Pulmonary artery endothelial cell (primary cell): ENCODE data around the gene SUSD3. TPM values are rescaled to one million over a fixed set of nuclear protein-coding genes. Genes with fewer than 3 reads are reported as not detected.
"Not testable (repeated sequence)": the region's sequence is repeated elsewhere in the genome, so short reads cannot be mapped to it uniquely, and the experiment has no call there.

ENCODE experiments used
- DNase-seq: peaks from one replicate; pipeline ENCODE4 v3.0.0-alpha.2; 2011; ENCODE audit warnings: low read depth, low spot score
- total RNA-seq: library from RNA; depleted of rRNA; stranded (reverse); fragments of >200 nt; gene quantifications from 2 replicates; pipeline ENCODE4 v1.2.3, GENCODE V29; 2014

SUSD3 gene
- total RNA-seq, 1 donor from 2014 or later = 0.13 TPM

- no peak for DNase-seq
Observed at GRCh38 chr9:93092251-93092991, 33.9 kb downstream of the SUSD3 start.

DNA sequence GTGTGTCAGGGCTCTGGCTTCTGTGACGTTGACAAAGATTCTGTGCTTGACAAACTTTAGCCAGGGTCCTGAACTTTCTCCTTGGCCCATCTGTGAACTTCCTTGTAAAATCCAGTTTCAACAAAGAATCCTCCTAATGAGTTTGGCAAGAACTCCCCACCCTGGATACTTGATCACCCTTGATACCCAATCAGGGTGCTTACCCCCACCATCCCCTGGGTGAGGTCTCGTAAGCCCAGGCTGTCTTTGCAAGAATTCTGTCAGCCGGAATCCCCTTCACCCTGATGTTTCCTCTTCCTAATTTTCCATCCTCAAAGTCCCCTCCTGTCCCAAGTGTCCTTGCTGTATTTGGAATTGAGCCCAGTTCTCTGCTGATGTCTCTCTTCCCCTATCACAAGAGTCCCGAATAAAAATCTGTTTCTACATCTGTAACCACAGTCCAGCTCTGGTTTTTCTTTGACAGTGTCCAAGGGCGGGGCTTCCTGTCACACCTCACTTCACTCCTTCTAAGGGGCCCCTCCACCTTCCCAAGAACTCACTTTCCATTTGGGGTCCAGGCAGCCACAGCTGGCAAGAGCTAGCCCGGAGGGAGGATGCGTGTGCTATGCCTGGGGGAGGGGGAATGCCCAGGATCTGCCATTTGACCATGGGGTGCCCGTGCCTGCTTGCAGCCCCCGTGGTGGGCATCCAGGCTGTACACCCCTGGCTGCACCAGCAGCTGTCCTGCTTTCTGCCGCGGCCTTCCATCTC, 34.8 kb downstream of the SUSD3 start:
- DNase-seq = no peak

DNA sequence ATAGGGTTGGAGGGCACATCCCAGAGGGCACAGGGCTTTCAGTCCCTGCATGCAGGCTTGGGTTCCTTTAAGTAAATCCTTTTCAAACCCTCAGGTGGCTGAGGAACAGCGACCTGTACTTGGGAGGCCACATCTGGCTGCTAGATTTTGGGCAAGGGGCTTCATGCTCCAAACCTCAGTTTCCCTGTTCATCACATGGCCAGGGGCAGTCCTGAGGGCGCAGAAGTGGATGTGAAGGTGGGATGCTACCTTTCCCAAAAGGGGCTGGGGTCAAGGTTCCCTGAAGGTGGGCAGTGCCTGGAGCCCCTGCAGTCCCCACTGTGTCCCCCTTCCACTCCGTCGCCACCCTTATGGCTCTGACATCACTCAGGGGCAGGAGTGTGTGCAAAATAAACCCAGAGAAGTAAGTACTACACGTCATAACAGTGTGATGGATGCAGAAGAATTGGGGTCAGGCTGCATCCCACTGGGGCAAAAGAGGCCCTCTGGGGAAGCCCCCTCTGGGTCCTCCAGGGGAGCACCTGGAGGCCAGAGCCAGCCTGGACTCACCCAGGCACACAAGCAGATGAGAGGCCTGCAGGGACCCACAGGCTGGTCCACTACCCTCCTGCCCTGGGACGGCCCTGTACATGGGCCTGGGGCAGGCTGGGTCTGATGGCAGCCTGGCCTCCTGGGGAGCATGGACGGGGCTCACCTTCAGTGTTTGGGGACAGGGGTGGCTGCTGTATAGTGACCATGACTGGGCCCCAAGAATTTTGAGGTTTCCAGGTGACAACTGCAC, 35.6 kb downstream of the SUSD3 start:
- no peak for DNase-seq

DNA sequence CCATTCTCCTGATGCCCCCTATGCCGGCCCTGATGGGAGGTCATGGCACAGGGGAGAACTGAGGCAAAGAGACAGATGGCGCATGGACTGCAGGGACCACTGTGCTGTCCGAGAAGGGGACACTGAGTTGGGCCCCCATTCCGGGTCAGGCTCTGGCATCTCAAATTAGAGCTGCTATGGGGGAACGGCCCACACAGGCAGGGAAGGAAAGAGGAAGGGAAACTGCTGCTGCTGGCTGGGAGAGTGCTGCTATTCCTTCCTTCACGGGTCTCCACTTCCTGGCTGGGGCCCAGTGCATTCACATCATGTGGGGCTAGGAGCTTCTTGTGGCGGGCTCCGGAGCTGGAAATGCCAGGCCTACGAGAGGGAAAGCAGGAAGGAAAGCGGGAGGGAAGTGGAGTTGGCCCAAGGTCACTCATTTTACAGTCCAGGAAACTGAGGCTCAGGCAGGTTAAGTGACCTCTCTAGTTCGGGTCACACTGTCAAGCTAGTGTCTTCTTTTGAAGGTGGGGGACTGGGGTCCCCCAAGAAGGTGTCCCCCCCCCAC, 36.2 kb downstream of the SUSD3 start:
- DNase-seq = no peak

GRCh38 chr9:93095205-93096130, 37.0 kb downstream of the SUSD3 start:
- DNase-seq = peak; percentile 91

DNA sequence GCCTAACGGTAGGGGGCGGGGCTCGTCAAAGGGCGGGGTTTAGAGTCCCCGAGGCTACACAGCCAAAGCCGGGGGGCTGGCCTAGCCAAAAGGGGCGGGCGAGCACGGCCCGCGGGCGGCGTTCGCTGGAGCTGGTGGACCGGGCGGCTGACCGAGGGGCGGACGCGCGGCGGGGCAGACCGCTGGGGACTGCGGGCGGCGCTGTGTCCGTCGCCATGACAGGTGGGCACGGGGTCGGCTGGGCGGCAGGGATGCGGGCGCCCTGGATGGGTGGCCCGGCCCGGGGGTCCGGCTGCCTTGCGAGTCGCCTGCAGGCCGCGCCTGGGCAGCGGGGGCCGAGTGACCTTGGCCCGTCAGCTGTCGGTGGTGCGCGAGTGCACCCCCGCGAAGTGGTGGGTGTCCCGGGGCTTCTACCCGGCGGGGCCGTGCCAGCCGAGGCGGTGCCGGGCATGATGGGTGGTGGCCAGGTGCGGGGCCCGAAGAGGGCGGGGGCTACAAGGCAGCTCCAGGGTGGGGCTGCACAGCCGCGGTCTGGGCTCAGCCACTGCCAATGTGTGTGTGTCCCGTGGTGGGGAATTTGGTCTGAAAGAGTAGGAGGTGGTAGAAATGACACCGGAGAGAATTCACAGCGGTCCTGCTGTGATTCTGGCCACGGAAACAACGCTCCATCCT, 37.8 kb downstream of the SUSD3 start, which contains the start of gene CARD19:
CARD19 (plus strand) TSS at position 87 of the 672 bp plus-strand sequence; CDS start at position 216, 129 bp downstream.
- DNase-seq = no peak

GRCh38 chr9:93096811-93097382, 38.4 kb downstream of the SUSD3 start:
- no peak for DNase-seq

DNA sequence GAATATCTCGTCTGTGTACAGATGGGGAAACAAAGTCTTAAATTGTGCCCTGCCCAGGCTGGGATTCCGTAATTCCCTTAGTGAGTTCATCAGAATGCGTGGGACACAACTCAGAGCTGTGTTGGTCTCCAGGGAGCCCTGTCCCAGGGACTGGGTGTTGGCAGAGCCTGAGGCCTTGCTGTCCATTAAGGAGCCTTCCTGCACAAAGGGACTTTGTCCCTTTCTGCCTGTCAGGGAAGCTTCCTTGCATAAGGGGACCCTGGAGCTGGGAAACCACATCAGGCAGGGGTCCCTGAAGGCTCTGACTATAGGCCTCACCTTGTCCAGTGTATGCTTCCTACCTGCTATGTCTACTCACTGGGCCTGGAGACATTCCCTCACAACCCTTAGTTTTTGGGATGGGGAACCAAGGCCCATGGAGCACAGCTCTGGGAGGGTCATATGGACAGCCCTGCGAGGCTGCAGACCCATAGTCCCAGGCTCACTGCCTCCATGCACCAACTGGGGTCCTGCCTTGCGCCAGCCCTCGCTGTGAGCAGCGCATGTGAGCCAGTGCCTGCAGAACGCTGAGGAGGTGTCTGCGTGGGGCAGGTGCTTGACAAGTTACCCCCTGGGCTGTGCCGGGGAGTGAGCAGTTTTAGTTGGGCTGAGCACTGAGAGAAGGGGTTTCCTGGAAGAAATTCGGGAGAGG, 39.2 kb downstream of the SUSD3 start:
- no peak for DNase-seq

DNA sequence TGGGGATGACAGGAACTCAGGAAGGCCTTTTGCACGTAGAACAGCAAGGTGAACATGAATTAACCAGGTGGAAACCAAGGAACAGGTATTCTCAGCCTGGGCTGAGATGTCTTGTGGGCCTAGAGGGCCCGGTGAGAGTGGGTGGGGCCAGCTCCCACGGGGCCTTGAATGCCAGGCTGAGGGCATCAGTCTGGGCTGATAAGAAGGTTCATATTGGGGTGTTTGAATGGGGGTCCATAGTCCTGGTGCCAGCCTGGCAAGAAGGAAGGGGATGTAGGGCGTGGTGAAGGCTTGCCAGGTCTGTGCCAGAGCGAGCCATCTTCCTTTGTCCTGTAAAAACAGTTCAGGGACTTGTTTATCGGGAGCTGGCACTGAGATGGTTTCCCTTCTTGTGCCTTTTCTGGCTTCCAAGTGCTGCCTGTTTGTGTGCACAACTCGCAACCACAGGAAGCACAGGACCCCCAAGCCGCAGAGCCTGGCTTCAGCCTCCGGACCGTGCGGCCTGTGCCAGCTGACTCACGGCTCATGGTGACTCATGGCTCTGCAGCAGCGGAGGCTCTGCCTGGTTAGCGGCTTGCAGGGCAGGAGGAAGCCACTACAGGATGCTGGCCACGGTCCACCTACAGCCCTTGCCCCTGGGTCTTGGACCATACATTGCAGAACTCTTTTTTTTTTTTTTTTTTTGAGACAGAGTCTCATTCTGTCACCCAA, 39.9 kb downstream of the SUSD3 start:
- peak; percentile 94 for DNase-seq

DNA sequence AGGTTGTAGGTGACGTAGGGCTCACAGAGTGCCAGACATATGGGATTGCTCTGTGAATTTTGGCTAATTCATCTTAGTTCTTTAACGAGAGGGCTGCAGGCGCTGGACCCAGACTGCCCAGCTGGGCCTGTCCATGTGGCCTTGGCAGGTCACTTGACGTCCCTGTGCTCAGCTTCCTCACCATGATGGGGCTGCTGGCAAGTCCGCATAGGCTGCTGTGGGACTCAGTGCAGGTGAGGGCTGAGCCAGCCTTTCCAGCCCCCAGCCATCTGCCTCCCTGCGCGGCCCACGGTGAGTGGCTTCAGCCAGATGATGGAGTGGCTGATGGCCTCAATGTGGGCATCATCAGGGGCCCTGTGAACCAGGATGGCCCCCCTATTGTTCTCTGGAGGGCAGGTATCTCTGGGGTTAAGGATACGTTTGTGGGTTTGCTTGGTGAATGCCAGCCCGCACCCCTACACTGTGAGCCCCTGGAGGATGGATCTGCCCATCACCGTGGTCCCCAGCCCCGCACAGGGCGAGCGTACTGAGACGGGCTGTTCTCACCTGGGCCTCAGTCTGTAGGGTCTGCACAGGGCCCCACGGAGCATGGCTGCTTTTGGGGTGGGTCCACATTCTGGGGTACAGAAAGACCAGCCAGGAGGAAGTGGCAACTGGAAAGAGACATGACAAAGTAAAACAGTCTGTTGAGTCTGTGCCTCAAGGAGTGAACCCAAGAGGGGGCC, 41.2 kb downstream of the SUSD3 start:
- DNase-seq = no peak

- DNase-seq = no peak
Observed at GRCh38 chr9:93100276-93100636, 41.8 kb downstream of the SUSD3 start.

DNA sequence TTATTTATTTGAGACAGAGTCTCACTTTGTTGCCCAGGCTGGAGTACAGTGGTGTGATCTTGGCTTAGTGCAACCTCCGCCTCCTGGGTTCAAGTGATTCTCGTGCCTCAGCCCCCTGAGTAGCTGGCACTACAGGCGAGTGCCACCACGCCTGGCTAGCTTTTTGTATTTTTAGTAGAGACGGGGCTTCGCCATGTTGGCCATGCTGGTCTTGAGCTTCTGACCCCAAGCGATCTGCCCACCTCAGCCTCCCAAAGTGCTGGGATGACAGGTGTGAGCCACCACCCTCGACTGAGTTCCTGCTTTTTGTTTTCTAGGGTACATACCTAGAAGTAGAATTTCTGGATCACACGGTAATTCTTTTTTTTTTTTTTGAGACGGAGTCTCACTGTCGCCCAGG, 42.6 kb downstream of the SUSD3 start:
- not testable (repeated sequence) for DNase-seq

- DNase-seq = no peak
Observed at GRCh38 chr9:93105620-93106019, 47.1 kb downstream of the SUSD3 start.

- no peak for DNase-seq
Observed at GRCh38 chr9:93107151-93107824, 48.8 kb downstream of the SUSD3 start.

GRCh38 chr9:93107825-93108161, 49.3 kb downstream of the SUSD3 start:
- no peak for DNase-seq

DNA sequence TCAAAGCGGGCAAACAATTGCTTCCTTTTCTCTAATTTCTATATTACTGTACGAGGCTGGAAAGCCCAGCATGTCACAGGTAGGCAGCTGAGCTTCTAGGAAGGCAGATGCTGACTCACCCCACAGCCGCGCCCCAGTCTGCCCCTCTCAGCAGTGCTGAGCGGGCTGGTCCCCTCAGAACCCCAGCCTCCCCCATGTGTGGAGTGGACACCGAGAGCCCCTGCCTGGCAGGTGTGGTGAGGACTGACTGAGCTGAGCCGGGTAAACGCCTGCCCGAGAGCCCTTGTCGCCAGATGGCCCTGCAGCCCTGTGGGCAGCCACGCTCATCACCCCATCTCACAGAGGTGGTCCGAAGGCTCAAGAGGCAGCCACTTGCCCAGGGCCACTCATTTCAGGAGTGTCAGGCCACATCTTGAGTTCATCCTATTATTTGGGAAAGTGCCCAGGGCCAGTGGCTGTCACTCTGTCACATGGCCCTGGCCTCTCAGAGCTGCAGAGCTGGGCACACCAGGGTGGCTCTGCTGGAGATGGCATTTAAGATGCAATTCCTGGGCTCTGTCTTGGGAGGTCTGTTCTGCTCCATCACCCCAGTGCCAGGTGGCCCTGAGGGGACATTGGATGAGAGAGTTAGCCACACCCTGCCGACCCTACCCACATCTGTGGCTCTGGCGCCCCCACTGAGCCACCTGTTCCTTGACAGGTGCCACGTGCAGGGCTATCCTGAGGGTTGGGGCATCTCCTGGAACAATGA, 50.0 kb downstream of the SUSD3 start:
- no peak for DNase-seq
